HepG2 (cell line): Measurements from ENCODE around the gene UBE2G2. TPM values are rescaled to one million over a fixed set of nuclear protein-coding genes. Genes with fewer than 3 reads are reported as not detected.

Experiments
- RERE ChIP-seq: IDR thresholded peaks from 2 replicates; pipeline ENCODE4 v1.6.1; 2016; ENCODE audit warnings: low read depth, missing genetic modification reagents, missing compliant biosample characterization
- SRSF4 ChIP-seq: fragments of 200-400 bp; formaldehyde crosslinking; IDR thresholded peaks from one replicate; pipeline ENCODE4 v1.6.1; 2018; ENCODE audit warnings: mild to moderate bottlenecking, low read depth, low read length, moderate library complexity; ENCODE audit not compliant: poor library complexity, severe bottlenecking
- THAP9 ChIP-seq: sonication (generic); formaldehyde crosslinking; IDR thresholded peaks from 2 replicates; pipeline ENCODE4; 2020; ENCODE audit warnings: missing genetic modification reagents, mild to moderate bottlenecking, borderline replicate concordance
- polyA plus RNA-seq, 8 experiments: library from polyadenylated mRNA; depleted of rRNA in 3 of 8; stranded (reverse) in 7 of 8; unstranded in 1 of 8; fragments of >200 nt; fragmentation: Illumina TruSeq in 4 of 8; extraction: Trizol in 4 of 8; gene quantifications; 2 replicates each; pipeline versions ENCODE4 v1.2.1 to v1.2.3, GENCODE V29; 2011 to 2016; ENCODE audit warnings: low read depth in 4 of 8, missing spikeins in 1 of 8, mixed read lengths in 1 of 8; ENCODE audit not compliant: insufficient read depth in 1 of 8
- total RNA-seq, 5 experiments: library from RNA; depleted of rRNA; stranded (reverse); fragments of >200 nt; fragmentation: Illumina TruSeq; extraction: Trizol; gene quantifications; 2 replicates each; pipeline ENCODE4 v1.2.3, GENCODE V29; 2016; ENCODE audit warnings: low read depth in 1 of 5

UBE2G2 gene
- total and polyA plus RNA-seq, 2 of the 13 experiments (the other 11 are each of a cell fraction or from before 2014, with no cell fraction given): 55.4 to 92.0 TPM

GRCh38 chr21:44835647-44835973 is 34.0 kb upstream of the UBE2G2 start (continued):
- TF ChIP-seq RERE (CRISPR knock-in tag) (no peak), SRSF4 (no peak), THAP9 (CRISPR knock-in tag) (no peak)
